Mesothelial cell of epicardium (in vitro differentiated cells): ENCODE results near the gene IFITM2. TPM values are rescaled to one million over a fixed set of nuclear protein-coding genes. Genes with fewer than 3 reads are reported as not detected.

Experiments used
- DNase-seq, 2 experiments: peaks; one replicate each; pipeline ENCODE4 v3.0.0; 2021; ENCODE audit warnings: low spot score in 2 of 2; ENCODE audit not compliant: unreplicated experiment in 2 of 2
- H3K27ac Mint-ChIP-seq: 2 replicates; pipeline ENCODE4 v1.8.0; 2021; ENCODE audit warnings: mixed read lengths
- H3K27me3 Mint-ChIP-seq: 2 replicates; pipeline ENCODE4 v1.8.0; 2021; ENCODE audit warnings: low read depth, mixed read lengths
- H3K36me3 Mint-ChIP-seq: 2 replicates; pipeline ENCODE4 v1.8.0; 2021; ENCODE audit warnings: mixed read lengths
- H3K4me1 Mint-ChIP-seq: 2 replicates; pipeline ENCODE4 v1.8.0; 2021; ENCODE audit warnings: mixed read lengths
- H3K4me3 Mint-ChIP-seq: 2 replicates; pipeline ENCODE4 v1.8.0; 2021; ENCODE audit warnings: mild to moderate bottlenecking, moderate library complexity, mixed read lengths
- H3K9me3 Mint-ChIP-seq: 2 replicates; pipeline ENCODE4 v1.8.0; 2021; ENCODE audit warnings: mixed read lengths
- CTCF ChIP-seq: fragments of 200-600 bp; sonication (generic); IDR thresholded peaks from one replicate; pipeline ENCODE4 v1.5.0; 2021; ENCODE audit warnings: antibody characterized with exemption; ENCODE audit not compliant: unreplicated experiment
- total RNA-seq: library from RNA; stranded (reverse); gene quantifications from 3 replicates; pipeline ENCODE4 v1.2.1, GENCODE V29; 2021

The IFITM2 gene
- total RNA-seq, 1 donor from 2014 or later, result 208 TPM

DNA sequence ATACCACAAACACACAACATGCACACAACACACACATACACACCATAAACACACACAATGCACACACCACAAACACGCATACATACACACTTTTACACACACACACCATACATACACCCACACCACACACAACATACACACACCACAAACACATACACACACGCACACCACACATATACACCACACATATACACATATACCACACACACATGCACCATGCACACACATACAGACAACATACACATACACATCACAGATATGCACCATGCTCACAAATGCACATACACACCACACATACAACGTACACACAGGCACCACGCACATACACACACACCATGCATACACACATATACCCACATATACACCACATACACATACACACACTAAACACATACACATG is 50.0 kb downstream of the IFITM2 start:
- H3K27me3 Mint-ChIP-seq, result peaks cover 2% of the 10 kb centered on the region
- H3K27ac Mint-ChIP-seq, result no peak overlapping the region
- no peak for DNase-seq
- H3K9me3 Mint-ChIP-seq, result peaks cover 6% of the 10 kb centered on the region
- peaks cover 24% of the 10 kb centered on the region for H3K4me1 Mint-ChIP-seq
- H3K4me3 Mint-ChIP-seq, result no peak overlapping the region
- H3K36me3 Mint-ChIP-seq, result no peaks in the 10 kb centered on the region
- no peak for TF ChIP-seq CTCF

- H3K27ac Mint-ChIP-seq, result no peak overlapping the region
- H3K9me3 Mint-ChIP-seq, result peaks cover 6% of the 10 kb centered on the region
- no peaks in the 10 kb centered on the region for H3K36me3 Mint-ChIP-seq
- no peak for DNase-seq
- peaks cover 17% of the 10 kb centered on the region for H3K4me1 Mint-ChIP-seq
- no peak for TF ChIP-seq CTCF
- no peak overlapping the region for H3K4me3 Mint-ChIP-seq
- H3K27me3 Mint-ChIP-seq, result peaks cover 2% of the 10 kb centered on the region
Measured at GRCh38 chr11:358129-358800, 50.6 kb downstream of the IFITM2 start.

Other genes starting within 250 kb of the IFITM2 start
- gene SCGB1C1, start 114.7 kb upstream of the IFITM2 start, total RNA-seq, result not detected in 3 replicates
- 64.3 to 68.2 TPM (median 65.5 TPM) in 3 replicates for gene BET1L, start 100.4 kb upstream of the IFITM2 start, total RNA-seq
- 85.2 to 100.0 TPM (median 91.8 TPM) in 3 replicates for gene RIC8A, start 100.1 kb upstream of the IFITM2 start, total RNA-seq
- gene SIRT3, start 71.5 kb upstream of the IFITM2 start, total RNA-seq, result 33.2 to 33.7 TPM (median 33.3 TPM) in 3 replicates
- gene PSMD13, start 70.8 kb upstream of the IFITM2 start, total RNA-seq, result 93.0 to 96.2 TPM (median 93.9 TPM) in 3 replicates
- not detected in 3 replicates for gene NLRP6, start 29.4 kb upstream of the IFITM2 start, total RNA-seq
- 101 to 109 TPM (median 103 TPM) in 3 replicates for gene PGGHG, start 18.7 kb upstream of the IFITM2 start, total RNA-seq
- not detected in 3 replicates for gene IFITM5, start 8.3 kb upstream of the IFITM2 start, total RNA-seq
- 120 to 128 TPM (median 122 TPM) in 3 replicates for gene IFITM1, start 6.2 kb downstream of the IFITM2 start, total RNA-seq
- 540 to 561 TPM (median 547 TPM) in 3 replicates for gene IFITM3, start 13.0 kb downstream of the IFITM2 start, total RNA-seq
- gene B4GALNT4, start 61.7 kb downstream of the IFITM2 start, total RNA-seq, result 294 to 314 TPM (median 300 TPM) in 3 replicates
- gene PKP3, start 86.4 kb downstream of the IFITM2 start, total RNA-seq, result 57.5 to 65.7 TPM (median 58.8 TPM) in 3 replicates
- 35.5 to 42.5 TPM (median 39.2 TPM) in 3 replicates for gene SIGIRR, start 107.2 kb downstream of the IFITM2 start, total RNA-seq
- gene ANO9, start 134.2 kb downstream of the IFITM2 start, total RNA-seq, result 29.7 to 32.3 TPM (median 30.6 TPM) in 3 replicates
- 39.0 to 49.7 TPM (median 42.1 TPM) in 3 replicates for gene PTDSS2, start 142.5 kb downstream of the IFITM2 start, total RNA-seq
- 81.7 to 89.4 TPM (median 83.2 TPM) in 3 replicates for gene RNH1, start 199.4 kb downstream of the IFITM2 start, total RNA-seq
- 35.1 to 41.5 TPM (median 39.3 TPM) in 3 replicates for gene HRAS, start 227.8 kb downstream of the IFITM2 start, total RNA-seq
- gene LRRC56, start 229.7 kb downstream of the IFITM2 start, total RNA-seq, result 3.0 to 3.4 TPM (median 3.2 TPM) in 3 replicates